Measurements from ENCODE around the gene C10orf88.

DNA sequence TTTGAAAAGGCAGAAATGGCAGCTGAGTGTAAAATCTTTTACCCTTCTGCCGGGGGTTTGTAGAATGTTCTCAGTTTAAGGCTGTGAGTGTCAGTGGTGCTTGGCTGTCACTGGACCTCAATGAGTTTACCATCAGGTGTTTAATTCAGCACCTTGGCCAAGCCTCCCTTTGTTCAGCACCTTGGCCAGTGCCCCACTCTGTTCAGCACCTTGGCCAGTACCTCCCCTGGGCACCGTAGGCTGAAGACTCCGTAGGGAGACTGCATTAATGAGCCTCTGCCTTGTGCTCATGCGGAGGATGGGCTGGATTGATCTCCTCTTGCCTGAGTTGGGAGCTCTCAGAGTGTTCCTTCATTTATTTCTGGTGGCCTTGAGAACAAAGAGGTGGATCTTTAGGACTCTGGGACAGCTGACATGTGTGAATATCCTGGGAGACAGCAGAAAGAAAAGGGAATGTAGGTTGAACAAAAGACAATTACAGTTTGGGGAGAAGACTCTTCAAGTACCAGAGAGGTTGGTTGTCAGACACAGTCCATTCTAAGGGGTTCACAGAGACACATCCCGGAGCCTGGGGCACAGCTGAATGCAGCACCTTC is 42.0 kb downstream of the C10orf88 start:
- TF ChIP-seq, protein P1, sequence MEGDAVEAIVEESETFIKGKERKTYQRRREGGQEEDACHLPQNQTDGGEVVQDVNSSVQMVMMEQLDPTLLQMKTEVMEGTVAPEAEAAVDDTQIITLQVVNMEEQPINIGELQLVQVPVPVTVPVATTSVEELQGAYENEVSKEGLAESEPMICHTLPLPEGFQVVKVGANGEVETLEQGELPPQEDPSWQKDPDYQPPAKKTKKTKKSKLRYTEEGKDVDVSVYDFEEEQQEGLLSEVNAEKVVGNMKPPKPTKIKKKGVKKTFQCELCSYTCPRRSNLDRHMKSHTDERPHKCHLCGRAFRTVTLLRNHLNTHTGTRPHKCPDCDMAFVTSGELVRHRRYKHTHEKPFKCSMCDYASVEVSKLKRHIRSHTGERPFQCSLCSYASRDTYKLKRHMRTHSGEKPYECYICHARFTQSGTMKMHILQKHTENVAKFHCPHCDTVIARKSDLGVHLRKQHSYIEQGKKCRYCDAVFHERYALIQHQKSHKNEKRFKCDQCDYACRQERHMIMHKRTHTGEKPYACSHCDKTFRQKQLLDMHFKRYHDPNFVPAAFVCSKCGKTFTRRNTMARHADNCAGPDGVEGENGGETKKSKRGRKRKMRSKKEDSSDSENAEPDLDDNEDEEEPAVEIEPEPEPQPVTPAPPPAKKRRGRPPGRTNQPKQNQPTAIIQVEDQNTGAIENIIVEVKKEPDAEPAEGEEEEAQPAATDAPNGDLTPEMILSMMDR (conservative IDR thresholded peaks at IDR 0.05; ENCODE audit: low read length), result no peak
- no peak for TF ChIP-seq EZH2phosphoT487 (IDR thresholded peaks at IDR 0.05; ENCODE audit: borderline replicate concordance)

All from Loucy (cell line).